ENCODE data around the gene BRS3. TPM values are rescaled to one million over a fixed set of nuclear protein-coding genes. Genes with fewer than 3 reads are reported as not detected.

Gene BRS3
- total and polyA plus RNA-seq, 2 donors (not counting 1 experiment from before 2014, with no cell fraction given): not detected

DNA sequence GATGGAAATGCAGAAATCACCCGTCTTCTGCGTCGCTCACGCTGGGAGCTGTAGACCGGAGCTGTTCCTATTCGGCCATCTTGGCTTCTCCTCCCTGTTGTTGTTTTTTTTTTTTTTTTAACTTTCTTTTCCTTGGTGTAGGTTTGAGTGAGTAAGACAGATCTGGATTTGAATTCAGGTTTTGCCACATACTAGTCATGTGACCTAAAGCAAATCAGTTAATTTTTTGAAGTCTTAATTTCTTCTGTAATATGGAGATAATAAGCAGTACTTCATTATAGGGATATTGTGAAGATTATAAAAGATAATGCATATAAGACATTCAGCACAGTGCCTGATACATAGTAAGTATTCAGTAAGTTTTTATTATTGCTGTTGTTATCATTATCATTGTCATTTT is 41.5 kb upstream of the BRS3 start:
- no peak overlapping the region for H3K4me3 Mint-ChIP-seq
- no peak overlapping the region for H3K9ac ChIP-seq (ENCODE audit: low read length)
- no peaks in the 10 kb centered on the region for H4K20me1 ChIP-seq (ENCODE audit: control insufficient read depth, insufficient read depth, low read length, poor library complexity, severe bottlenecking)
- H3K27ac ChIP-seq (ENCODE audit: low read length in 2 of 2): no peak overlapping the region
- no peaks in the 10 kb centered on the region for H3K9me3 ChIP-seq (ENCODE audit: control extremely low read depth in 1 of 3, control insufficient read depth in 2 of 3, insufficient read depth in 1 of 3, low read length in 2 of 3)
- H3K9me3 Mint-ChIP-seq (ENCODE audit: insufficient read depth): no peaks in the 10 kb centered on the region
- no peak overlapping the region for H3K27ac Mint-ChIP-seq
- H3K4me1 ChIP-seq (ENCODE audit: control insufficient read depth in 2 of 2, insufficient read depth in 2 of 2, low read length in 2 of 2): no peaks in the 10 kb centered on the region
- no CpG with 5 or more reads among the region's 6 CpGs for WGBS (ENCODE audit: insufficient coverage)
- no peak for TF ChIP-seq CTCF (IDR thresholded peaks at IDR 0.05)
- no peak for TF ChIP-seq EZH2 (IDR thresholded peaks at IDR 0.05; ENCODE audit: borderline replicate concordance, insufficient read depth, low read depth, low read length, poor library complexity, severe bottlenecking)
- intact Hi-C loops (cut with micrococcal nuclease): no loop called here
- H3K27me3 Mint-ChIP-seq: no peaks in the 10 kb centered on the region
- no peaks in the 10 kb centered on the region for H3K79me2 ChIP-seq (ENCODE audit: control insufficient read depth, insufficient read depth, low read length)
- no peak overlapping the region for H3K4me2 ChIP-seq (replicated peaks; ENCODE audit: low read depth, low read length, poor library complexity, severe bottlenecking)
- no peak for ATAC-seq (ENCODE audit: low read depth)
- no peaks in the 10 kb centered on the region for H3K36me3 ChIP-seq (replicated peaks in 1 of 2; ENCODE audit: control extremely low read depth in 1 of 2, control insufficient read depth in 1 of 2, extremely low read depth in 1 of 2, insufficient read depth in 2 of 2, low read length in 1 of 2)
- H3K27me3 ChIP-seq (replicated peaks in 1 of 4; ENCODE audit: control extremely low read depth in 1 of 4, control insufficient read depth in 3 of 4, insufficient read depth in 4 of 4, low read length in 3 of 4): no peaks in the 10 kb centered on the region
- H2AFZ ChIP-seq (ENCODE audit: insufficient read depth, low read depth, low read length, poor library complexity, severe bottlenecking): no peak overlapping the region
- CTCF ChIA-PET: no interaction called here
- POLR2A ChIA-PET: no interaction called here
- no peaks in the 10 kb centered on the region for H3K4me1 Mint-ChIP-seq
- no peak overlapping the region for H3K4me3 ChIP-seq (ENCODE audit: control extremely low read depth in 1 of 5, extremely low read depth in 1 of 5, insufficient read depth in 1 of 5, low read depth in 2 of 5, low read length in 4 of 5)
- DNase-seq: no peak

DNA sequence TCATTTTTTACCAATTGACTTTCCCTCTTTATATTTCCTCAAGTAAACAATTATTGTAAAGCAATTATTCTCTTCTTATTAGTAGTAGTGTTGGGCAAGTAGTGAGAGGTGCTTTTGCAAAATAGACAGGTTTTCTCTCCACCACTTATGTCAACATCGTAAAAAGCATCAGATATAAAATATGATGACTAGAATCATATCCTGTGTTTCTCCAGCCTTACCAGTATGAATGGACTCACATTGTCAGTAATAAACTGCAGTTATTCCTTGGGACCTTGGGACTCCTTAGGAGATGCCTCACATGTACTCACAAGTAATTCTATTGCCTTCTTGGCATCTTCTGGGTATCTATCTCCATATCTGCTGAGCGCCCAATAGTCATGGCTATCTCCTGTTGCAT is 40.4 kb upstream of the BRS3 start:
- H3K9ac ChIP-seq (ENCODE audit: low read length): no peak overlapping the region
- no peaks in the 10 kb centered on the region for H3K4me1 Mint-ChIP-seq
- no peak for DNase-seq
- no peak overlapping the region for H3K4me2 ChIP-seq (replicated peaks; ENCODE audit: low read depth, low read length, poor library complexity, severe bottlenecking)
- 100% methylated on average over 1 of the region's 2 CpGs for WGBS (ENCODE audit: insufficient coverage)
- H3K27ac ChIP-seq (ENCODE audit: low read length in 2 of 2): no peak overlapping the region
- no peaks in the 10 kb centered on the region for H3K4me1 ChIP-seq (ENCODE audit: control insufficient read depth in 2 of 2, insufficient read depth in 2 of 2, low read length in 2 of 2)
- H4K20me1 ChIP-seq (ENCODE audit: control insufficient read depth, insufficient read depth, low read length, poor library complexity, severe bottlenecking): no peaks in the 10 kb centered on the region
- H3K27me3 ChIP-seq (replicated peaks in 1 of 4; ENCODE audit: control extremely low read depth in 1 of 4, control insufficient read depth in 3 of 4, insufficient read depth in 4 of 4, low read length in 3 of 4): no peaks in the 10 kb centered on the region
- intact Hi-C loops (cut with micrococcal nuclease): no loop called here
- H3K4me3 Mint-ChIP-seq: no peak overlapping the region
- H3K9me3 ChIP-seq (ENCODE audit: control extremely low read depth in 1 of 3, control insufficient read depth in 2 of 3, insufficient read depth in 1 of 3, low read length in 2 of 3): no peaks in the 10 kb centered on the region
- H3K27me3 Mint-ChIP-seq: no peaks in the 10 kb centered on the region
- H3K27ac Mint-ChIP-seq: no peak overlapping the region
- CTCF ChIA-PET: no interaction called here
- no peaks in the 10 kb centered on the region for H3K79me2 ChIP-seq (ENCODE audit: control insufficient read depth, insufficient read depth, low read length)
- POLR2A ChIA-PET: no interaction called here
- no peaks in the 10 kb centered on the region for H3K9me3 Mint-ChIP-seq (ENCODE audit: insufficient read depth)
- no peak for TF ChIP-seq EZH2 (IDR thresholded peaks at IDR 0.05; ENCODE audit: borderline replicate concordance, insufficient read depth, low read depth, low read length, poor library complexity, severe bottlenecking)
- no peak for TF ChIP-seq CTCF (IDR thresholded peaks at IDR 0.05)
- H3K4me3 ChIP-seq (ENCODE audit: control extremely low read depth in 1 of 5, extremely low read depth in 1 of 5, insufficient read depth in 1 of 5, low read depth in 2 of 5, low read length in 4 of 5): no peak overlapping the region
- no peak for ATAC-seq (ENCODE audit: low read depth)
- no peaks in the 10 kb centered on the region for H3K36me3 ChIP-seq (replicated peaks in 1 of 2; ENCODE audit: control extremely low read depth in 1 of 2, control insufficient read depth in 1 of 2, extremely low read depth in 1 of 2, insufficient read depth in 2 of 2, low read length in 1 of 2)
- H2AFZ ChIP-seq (ENCODE audit: insufficient read depth, low read depth, low read length, poor library complexity, severe bottlenecking): no peak overlapping the region

All from B cell (primary cell).